ENCODE results near the gene STK32B. TPM values are rescaled to one million over a fixed set of nuclear protein-coding genes. Genes with fewer than 3 reads are reported as not detected.
"Not testable (repeated sequence)": the region's sequence is repeated elsewhere in the genome, so short reads cannot be mapped to it uniquely, and the experiment has no call there.

Gene STK32B
- total RNA-seq, 4 donors from 2014 or later, result 0.46 to 0.68 (median 0.49) TPM; not detected in 1

GRCh38 chr4:5283837-5284236 lies 232.6 kb downstream of the STK32B start:
- no peaks in the 10 kb centered on the region for H3K27me3 ChIP-seq
- no peak overlapping the region for H3K4me3 ChIP-seq
- TF ChIP-seq CTCF (IDR thresholded peaks at IDR 0.05 in 4 of 5, conservative IDR thresholded peaks at IDR 0.05 in 1 of 5) (no peak), POLR2A (IDR thresholded peaks at IDR 0.05) (no peak)
- H3K4me1 ChIP-seq, result no peaks in the 10 kb centered on the region
- intact Hi-C loops (cut with DNase I; ENCODE audit: low total_unique reads), result no loop called here
- DNase-seq, result no peak
- no peak for ATAC-seq
- H3K9me3 ChIP-seq, result no peaks in the 10 kb centered on the region
- H3K36me3 ChIP-seq, result no peaks in the 10 kb centered on the region
- in situ Hi-C loops (cut with MboI; ENCODE audit: low sequenced_read_pairs in 4 of 4), result no loop called here
- no peak overlapping the region for H3K27ac ChIP-seq

GRCh38 chr4:5284517-5284916 lies 233.2 kb downstream of the STK32B start:
- TF ChIP-seq CTCF (IDR thresholded peaks at IDR 0.05 in 4 of 5, conservative IDR thresholded peaks at IDR 0.05 in 1 of 5), result no peak
- no peak for TF ChIP-seq POLR2A (IDR thresholded peaks at IDR 0.05)
- Histone ChIP-seq H3K9me3 (no peaks in the 10 kb centered on the region), H3K4me1 (no peaks in the 10 kb centered on the region), H3K27me3 (no peaks in the 10 kb centered on the region), H3K27ac (no peak overlapping the region), H3K4me3 (no peak overlapping the region), H3K36me3 (no peaks in the 10 kb centered on the region)
- intact Hi-C loops (cut with DNase I; ENCODE audit: low total_unique reads) (no loop called here), in situ Hi-C loops (cut with MboI; ENCODE audit: low sequenced_read_pairs in 4 of 4) (no loop called here)
- no peak for ATAC-seq
- no peak for DNase-seq

GRCh38 chr4:5292101-5292500 lies 240.8 kb downstream of the STK32B start:
- in situ Hi-C loops (cut with MboI; ENCODE audit: low sequenced_read_pairs in 4 of 4), result no loop called here
- Histone ChIP-seq H3K9me3 (no peaks in the 10 kb centered on the region), H3K27ac (no peak overlapping the region), H3K36me3 (no peaks in the 10 kb centered on the region), H3K27me3 (no peaks in the 10 kb centered on the region), H3K4me1 (no peaks in the 10 kb centered on the region), H3K4me3 (no peak overlapping the region)
- TF ChIP-seq CTCF (IDR thresholded peaks at IDR 0.05 in 4 of 5, conservative IDR thresholded peaks at IDR 0.05 in 1 of 5) (no peak), POLR2A (IDR thresholded peaks at IDR 0.05) (no peak)
- ATAC-seq (no peak), DNase-seq (no peak)
- intact Hi-C loops (cut with DNase I; ENCODE audit: low total_unique reads), result no loop called here

- H3K9me3 ChIP-seq; H3K4me3 ChIP-seq; DNase-seq; ATAC-seq; H3K36me3 ChIP-seq; intact Hi-C loops (cut with DNase I; ENCODE audit: low total_unique reads); H3K27me3 ChIP-seq; H3K4me1 ChIP-seq; H3K27ac ChIP-seq; in situ Hi-C loops (cut with MboI; ENCODE audit: low sequenced_read_pairs in 4 of 4): not testable (repeated sequence)
Measured at GRCh38 chr4:5298000-5298787, 246.9 kb downstream of the STK32B start.

- TF ChIP-seq CTCF (IDR thresholded peaks at IDR 0.05 in 4 of 5, conservative IDR thresholded peaks at IDR 0.05 in 1 of 5) (no peak), POLR2A (IDR thresholded peaks at IDR 0.05) (no peak)
- no peak overlapping the region for H3K4me3 ChIP-seq
- intact Hi-C loops (cut with DNase I; ENCODE audit: low total_unique reads), result no loop called here
- H3K27ac ChIP-seq, result no peak overlapping the region
- DNase-seq, result no peak
- no peaks in the 10 kb centered on the region for H3K36me3 ChIP-seq
- no peaks in the 10 kb centered on the region for H3K27me3 ChIP-seq
- H3K9me3 ChIP-seq, result no peaks in the 10 kb centered on the region
- in situ Hi-C loops (cut with MboI; ENCODE audit: low sequenced_read_pairs in 4 of 4), result no loop called here
- no peaks in the 10 kb centered on the region for H3K4me1 ChIP-seq
- no peak for ATAC-seq
Measured at GRCh38 chr4:5300283-5300682, 249.0 kb downstream of the STK32B start.

Measured in gastrocnemius medialis (tissue), 4 donors.